T1000 (cell line): ENCODE results near the gene CSTPP1.
A peak's percentile ranks its signal among the peaks of the same experiment; 100 is the strongest.

ENCODE experiments used
- DNase-seq: peaks from one replicate; lab custom pipeline; 2025; ENCODE audit warnings: mixed read lengths; lab: John Stamatoyannopoulos, UW

Gene CSTPP1

DNA sequence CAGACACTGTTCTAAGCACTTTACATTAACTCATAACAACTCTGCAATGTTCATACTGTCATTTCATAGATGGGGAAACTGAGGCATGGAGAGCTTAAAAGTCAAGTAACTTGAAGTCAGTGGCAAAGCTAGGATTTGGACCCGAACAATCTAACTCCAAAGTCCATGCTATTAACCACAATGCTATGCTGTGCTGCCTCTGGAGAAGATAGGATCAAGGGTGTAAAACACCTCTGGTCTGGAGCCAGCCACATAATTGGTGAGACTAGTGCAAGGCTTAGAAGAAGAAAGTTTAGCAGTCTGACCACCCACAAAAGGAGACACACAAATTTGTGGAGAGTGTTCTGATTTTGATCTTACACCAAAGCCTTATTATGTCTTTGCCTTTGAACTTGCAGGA is 196.4 kb downstream of the CSTPP1 start:
- no peak for DNase-seq

DNA sequence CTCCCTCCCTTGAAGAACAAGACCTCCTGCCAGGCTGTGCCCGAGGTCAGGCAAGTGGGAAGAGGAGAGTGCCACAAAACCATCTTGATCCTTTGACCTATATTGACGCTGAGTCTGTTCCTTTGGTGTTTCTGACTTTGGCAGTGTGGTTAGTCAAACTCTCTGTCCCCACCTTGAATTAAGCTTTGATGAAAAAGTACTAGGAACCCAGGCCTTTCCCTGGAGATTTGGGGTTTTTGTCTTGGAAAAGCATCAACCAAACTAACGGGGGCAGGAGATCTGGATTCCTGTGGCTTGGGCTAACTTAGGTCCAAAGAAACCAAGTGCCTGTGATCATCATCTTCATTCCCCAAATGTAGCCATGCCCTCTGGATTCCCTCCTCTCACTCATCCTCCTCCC is 199.8 kb downstream of the CSTPP1 start:
- no peak for DNase-seq

DNA sequence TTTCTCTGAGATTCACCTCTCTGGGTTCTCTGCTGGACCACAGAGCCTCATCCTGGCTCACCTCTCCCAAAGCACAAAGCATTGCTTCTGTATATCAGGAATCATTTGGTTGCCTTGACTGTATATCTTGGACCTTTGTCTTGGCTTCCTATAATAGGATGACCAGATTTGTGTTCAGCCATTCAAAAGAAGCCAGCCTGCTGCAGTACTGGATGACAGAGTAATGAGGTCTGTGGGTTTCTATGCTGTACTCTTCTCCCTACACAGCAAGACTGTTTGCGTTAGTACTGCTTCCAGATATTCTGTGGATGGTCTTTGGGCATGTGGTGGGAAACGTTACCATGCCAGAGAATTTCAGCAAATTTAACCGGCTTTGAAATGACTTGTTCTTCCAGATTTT is 200.4 kb downstream of the CSTPP1 start:
- no peak for DNase-seq

DNA sequence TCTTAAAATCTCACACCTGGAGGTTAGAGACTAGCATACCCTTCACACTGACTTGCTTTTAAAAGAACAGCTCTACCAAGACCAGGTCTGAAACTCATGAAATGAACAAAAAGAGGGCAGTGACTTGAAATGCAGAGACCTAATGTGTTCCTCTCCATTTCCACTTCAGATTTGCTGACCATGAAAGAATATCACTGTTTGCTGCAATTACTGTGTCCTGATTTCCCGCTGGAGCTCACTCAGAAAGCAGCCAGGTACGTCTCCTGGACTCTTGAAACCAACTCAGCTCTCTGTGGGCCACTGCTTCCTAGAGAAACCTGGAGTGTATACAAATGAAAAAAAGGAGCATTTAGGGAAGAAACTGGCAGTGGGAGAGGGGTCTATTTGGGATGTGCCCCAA is 200.9 kb downstream of the CSTPP1 start:
- no peak for DNase-seq

DNA sequence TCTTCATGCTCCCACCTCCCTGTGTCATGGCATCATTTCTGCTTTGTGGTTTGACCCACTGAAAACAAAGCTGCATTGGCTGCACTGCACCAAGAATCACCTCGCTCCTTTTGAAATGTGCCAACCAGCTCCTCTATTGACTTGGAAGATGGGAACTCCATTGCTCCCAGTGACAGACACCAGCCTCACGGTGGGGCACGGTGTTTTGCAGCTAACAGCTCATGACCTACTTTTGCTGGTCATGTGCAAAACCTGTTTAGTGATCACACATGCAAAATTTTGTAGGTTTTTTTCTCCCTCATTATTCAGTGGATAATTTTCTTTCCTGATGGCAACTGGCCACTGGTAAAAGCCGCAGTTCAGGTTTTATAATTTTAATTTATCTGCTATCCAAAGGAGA is 203.3 kb downstream of the CSTPP1 start:
- no peak for DNase-seq

DNA sequence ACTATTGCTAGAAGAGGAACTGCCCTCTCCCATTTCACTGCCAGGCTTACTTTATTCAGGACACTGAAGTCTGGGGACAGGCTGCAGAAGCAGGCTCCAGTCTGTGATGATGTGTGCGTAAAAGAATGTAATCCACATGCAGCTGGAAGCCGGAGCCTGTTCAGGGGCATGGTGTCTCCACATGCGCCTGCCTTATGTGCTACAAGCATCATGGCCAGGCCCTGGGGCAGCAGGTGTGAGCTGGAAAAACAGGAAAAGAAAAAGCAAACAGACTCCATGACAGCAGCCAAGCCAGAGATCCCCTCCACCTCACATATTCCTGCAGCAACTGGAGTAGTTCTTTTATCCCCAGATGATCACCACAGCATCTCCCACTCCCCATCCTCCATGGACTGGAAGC is 206.8 kb downstream of the CSTPP1 start:
- DNase-seq = no peak

DNA sequence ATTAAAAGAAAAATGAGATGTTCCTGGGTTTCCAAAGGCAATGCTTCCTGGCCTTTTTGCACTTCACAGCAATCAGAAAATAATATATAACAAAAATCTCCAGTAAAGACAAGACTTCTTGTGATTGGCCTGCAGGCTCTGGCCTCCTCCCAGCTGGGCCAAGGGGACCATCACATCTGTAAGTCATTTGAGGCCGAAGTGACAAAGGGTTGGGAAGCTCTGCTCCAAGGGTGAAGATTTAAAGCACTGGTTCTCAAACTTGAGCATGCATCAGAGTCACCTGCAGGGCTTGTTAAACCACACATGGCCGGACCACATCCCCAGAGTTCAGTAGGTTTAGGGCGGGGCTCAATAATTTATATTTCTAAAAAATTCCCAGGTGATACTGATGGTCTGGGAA is 208.0 kb downstream of the CSTPP1 start:
- no peak for DNase-seq

DNA sequence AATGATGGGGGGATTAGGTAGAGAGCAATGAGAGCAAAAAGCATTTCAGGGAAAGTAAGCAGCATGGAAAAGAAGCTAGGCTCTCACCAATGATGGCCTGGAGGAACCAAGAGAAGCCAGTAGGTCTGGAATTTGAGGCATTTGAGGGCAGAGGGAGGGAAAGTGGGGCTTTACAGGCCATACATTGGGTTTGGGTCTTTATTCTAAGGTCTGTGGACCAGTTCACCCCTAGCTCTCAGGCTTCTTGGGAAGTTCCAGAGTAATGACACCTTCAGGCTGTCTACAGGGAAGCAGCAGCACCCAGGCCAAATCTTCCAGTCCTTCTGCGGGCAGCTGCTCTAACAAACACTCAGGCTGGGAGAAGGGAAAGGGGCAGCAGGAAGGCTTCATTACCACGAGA is 210.7 kb downstream of the CSTPP1 start:
- no peak for DNase-seq

DNA sequence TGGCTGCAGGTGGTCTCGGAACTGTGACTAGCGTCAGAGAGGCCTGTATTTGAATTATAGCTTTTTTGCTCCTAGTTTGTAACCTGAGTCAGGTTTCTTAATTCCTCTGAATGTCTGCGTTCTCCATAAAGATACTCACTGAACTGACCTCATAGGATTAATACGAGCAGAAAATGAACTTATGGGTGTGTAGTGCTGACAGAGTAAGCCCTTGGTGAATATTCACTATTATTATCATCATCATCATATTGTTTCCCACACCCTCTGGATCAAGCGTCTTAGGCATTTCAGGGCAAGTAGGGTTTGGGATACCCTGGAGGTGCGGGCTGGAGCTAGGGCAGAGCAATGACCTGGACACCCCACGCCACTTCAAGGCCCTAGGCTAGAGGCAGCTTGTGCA is 211.1 kb downstream of the CSTPP1 start:
- no peak for DNase-seq

DNA sequence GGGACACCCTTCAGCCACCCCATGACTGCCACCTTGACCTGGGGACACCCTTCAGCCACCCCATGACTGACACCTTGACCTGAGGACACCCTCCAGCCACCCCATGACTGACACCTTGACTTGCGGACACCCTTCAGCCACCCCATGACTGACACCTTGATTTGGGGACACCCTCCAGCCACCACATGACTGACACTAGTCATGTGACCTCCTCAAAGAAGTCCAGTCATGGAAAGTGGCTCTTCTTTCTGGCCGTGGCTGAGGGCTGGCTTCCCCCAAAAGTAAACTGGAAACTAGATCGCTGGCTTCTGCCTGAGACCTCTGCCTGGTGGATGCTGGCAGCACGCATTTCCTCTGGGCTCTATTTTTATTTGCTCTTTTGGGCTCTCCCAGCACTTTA is 211.7 kb downstream of the CSTPP1 start:
- no peak for DNase-seq

DNA sequence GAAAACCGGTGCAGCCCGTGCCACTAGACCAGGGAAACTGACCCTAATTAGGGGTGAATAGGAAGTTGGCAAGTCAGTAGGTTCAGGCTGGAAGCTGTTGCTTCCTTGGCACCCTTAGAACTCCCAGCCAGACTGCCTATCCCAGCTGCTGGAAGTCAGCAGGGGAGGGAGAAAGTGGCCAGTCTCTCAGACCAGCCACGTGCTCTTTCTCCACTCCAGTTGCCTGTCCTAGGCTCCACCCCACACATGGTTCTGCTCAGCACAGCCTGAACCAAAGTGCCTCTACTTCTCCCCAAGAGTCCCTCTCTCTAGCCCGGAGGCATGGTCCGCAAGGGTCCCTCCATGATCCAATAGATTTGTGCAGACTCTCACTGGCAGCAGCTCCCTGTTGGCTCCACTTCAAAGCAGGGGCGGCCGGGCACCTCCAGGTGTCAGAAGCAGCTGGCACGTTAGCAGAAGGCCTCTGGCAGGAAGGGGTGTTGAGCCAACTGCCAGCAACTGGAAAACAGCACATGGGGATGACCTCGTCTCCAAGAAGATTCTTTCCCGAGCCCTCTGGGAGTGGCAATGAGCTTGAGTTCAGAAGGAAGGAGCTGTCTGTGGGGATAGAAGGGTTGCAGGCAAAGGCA is 212.5 kb downstream of the CSTPP1 start:
- no peak for DNase-seq

DNA sequence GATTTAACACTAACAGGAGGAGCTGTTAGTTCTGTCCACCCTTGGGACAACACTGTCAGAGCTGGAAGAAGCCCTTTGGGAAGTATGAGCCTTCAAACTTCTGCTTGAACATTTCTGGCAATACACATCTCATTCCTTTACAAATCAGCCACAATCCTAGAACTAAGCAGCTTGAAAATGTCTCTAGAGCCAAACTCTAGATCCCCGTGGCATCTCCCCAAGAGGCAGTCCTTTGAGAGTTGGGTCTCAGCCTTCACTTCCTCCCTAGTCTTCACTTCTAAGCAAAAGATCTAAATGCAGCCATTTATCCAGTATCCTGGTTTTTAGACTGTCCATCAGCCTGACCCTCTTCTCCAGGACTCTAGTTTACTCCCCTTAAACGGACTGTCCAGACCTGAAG is 213.2 kb downstream of the CSTPP1 start:
- no peak for DNase-seq

DNA sequence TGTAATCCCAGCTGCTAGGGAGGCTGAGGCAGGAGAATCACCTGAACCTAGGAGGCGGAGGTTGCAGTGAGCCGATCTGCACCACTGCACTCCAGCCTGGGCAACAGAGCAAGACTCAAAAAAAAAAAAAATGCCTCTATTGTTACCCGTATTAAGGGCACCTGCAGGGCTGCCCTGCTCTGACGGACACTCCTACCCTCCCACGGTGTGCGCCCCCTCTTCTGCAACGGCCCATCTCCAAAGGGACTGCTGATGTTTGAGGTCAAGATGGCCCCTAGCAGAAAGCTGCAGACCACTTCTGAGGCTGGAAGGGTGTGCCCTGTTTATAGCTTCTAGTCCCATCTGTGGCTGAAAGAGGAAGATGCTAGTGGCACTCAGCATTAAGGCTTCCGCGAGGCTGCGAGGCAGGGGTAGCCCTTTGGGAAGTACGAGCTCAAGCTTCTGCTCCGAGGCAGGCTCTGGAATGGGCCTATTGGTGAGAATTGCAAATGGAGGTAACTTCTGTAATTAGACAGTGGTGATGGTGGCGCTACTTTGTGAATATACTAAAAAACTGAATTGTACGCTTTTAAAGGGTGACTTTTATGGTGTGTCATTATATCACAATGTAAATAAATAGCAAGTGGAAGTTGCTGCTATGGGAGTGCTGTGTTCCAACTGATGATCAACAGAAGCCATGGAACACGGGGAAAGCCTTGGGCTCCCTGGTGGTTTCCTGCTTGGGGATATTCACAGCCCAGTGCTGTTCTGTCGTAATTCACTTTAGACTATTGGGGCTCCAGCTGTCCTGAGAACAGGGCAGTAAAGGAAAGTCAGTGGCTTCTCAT is 215.8 kb downstream of the CSTPP1 start:
- DNase-seq = no peak

DNA sequence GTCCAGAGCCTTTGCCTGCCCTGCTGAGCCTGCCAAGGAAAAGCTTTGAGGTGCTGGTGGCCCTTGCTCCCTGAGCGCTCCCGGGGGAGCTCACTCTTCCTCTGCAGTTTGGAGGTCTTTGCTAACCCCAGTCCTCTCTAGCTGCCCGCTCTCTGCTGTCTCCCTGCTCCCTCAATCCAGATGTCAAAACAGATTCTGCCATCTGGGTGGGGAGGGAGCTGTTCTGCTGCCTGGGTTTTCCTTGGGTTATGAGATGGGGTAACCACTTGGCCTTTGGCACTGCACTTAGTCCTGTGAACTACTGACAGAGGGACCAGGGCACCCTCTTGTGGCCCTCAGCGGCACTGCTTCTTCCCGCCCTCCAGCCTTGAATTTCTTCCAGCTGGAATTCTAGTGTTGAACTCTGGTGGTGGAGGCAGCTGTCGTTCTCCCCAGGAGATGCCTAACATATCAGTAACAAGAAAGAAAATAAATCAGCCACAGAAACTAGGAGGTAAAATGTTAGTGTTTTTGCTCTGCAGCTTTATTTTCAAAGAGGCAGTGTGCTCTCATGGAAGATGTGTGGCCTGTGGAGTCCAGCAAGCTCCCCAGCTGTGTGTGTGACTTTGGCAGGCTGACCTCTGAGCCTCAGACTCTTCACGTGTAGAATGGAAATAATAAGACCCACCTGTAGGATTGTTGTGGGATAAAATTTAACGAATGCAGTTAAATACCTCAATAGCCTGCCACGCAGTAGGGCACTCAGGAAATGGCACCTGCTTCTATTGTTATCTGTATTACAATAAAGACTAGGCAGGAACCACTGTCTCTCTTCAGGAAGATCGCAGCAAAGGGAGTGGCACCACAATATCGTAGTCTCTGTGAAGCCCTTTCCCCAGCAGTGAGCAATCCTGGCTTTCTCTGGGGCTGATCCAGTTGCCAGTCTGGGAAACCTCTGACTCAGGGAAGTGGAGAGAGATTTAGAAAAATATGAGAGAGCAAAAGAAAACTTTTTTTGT is 216.7 kb downstream of the CSTPP1 start:
- DNase-seq = peak; percentile 62

DNA sequence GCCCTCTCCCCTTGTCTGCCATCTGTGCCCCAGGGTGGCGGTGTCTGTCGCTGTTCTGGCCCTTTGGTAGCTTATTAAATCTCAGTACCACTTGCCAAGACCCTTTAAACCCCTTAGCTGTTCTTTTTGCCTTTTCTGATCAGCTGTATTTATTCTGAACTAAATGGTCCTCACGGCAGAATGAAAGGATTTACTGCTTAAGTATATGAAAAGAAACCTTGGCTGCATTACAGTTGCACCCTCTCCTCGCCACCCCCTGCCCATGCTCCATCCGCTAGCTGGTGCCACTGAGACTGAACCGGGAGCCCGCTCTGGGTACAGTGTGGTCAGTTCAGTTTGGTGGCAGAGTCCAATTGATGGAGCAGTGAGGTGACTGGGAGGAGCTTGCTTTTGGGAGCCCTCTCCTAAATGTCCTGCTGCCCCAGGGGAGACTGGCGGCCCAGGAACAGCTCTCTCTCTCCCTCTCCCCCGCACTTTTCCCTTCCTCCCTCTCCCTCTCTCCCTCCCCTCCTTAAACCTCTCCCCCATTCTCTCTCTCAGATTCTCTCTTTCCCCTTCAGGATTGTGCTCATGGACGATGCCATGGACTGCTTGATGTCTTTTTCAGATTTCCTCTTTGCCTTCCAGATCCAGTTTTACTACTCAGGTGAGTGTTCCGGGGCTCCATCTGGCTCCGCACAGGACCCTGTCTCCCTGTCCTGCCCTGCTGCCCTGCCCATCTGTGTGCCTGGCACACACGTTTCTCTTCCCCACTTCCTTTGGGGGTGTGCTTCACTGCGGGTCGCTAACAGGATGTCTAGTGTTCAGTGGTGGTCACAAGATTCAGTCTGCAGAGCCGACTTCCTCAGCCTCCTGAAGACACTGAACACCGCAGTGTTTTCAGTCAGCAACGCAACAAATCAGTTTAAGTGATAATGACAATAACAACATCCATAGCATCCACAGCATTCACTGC is 218.3 kb downstream of the CSTPP1 start:
- DNase-seq = no peak

DNA sequence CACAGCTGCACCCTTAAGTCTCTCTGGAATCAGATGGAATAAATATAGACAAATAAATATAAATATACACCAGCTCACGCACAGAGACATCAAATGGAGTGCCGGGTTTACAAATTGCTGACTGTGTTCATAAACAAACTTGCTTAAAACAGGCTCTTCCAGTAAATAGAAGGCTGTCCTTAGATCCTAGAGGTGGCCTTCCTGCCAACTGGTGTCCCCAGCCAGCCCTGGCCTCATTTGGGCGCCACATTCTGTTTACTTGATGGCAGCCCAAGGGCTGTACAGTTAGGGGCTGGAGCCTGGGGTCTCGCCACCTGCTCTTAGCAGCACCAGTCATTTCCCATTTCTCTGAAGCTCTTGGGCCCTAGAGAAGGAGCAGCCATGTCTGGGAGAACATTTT is 219.3 kb downstream of the CSTPP1 start:
- DNase-seq = no peak

DNA sequence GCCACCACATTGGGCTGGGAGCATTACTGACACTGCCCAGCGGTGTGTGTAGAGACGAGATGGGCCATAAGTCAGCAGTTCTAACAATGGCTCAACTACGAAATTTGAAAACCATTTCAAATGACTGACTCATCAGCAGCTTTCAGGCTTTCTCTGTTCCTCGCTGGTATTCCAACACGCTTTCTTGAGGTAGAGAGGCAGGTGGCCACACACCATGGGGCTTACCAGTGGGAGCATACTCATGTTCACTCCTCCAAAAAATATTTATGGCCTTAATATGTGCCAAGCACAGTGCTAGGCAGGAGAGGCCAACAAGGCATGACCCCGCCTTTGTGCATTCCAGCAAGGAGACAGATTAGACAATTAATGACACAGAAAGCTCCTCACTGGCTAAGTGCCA is 219.8 kb downstream of the CSTPP1 start:
- DNase-seq = no peak

DNA sequence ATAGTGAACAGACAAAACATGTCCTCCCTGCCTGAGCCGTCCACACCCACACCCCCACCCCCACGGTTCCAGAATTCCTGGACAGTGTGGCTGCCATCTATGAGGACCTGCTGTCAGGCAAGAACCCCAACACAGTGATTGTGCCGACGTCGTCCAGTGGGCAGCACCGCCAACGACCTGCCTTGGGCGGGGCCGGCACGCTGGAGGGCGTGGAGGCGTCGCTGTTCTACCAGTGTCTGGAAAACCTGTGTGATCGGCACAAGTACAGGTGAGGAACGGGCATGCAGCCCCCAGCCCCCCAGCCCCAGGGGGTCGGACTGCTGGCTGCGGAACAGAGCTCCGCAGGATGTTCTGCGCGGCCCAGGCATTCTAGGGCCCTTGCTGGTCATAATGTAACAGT is 220.4 kb downstream of the CSTPP1 start:
- DNase-seq = no peak

DNA sequence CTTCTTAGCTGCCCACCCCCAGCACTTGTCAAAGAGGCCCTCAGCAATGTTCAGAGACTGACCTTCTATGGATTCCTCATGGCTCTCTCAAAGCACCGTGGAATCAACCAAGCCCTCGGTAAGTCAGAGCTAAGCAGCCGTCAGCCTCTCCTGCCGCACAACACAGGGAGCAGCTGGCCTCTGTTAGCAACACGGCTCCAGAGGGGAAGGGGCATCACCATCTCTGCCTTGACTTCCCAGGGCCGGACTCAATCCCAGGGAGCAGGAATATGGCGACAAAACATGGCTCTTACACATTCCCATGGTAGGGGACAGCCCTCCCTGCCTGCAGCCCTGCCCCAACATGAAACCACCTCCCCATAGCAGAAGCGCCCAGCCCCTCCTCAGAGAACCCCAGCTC is 221.2 kb downstream of the CSTPP1 start:
- no peak for DNase-seq

DNA sequence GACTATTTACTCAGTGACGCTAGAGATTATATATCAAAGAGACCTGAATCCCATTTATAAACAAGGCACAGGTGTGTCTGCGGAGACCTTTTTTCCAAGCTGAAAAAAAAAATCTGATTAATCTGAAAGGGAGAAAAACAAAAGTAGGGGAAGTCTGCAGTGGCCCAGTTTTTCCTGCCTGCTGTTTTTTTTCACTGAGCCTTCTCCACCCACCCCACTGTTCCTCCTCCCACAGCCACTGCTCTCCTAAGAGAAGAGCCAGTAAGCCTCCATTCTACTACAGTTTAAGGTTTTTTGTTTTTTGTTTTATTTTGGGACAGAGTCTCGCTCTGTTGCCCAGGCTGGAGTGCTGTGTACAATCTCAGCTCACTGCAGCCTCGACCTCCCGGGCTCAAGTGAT is 221.7 kb downstream of the CSTPP1 start:
- DNase-seq = no peak

DNA sequence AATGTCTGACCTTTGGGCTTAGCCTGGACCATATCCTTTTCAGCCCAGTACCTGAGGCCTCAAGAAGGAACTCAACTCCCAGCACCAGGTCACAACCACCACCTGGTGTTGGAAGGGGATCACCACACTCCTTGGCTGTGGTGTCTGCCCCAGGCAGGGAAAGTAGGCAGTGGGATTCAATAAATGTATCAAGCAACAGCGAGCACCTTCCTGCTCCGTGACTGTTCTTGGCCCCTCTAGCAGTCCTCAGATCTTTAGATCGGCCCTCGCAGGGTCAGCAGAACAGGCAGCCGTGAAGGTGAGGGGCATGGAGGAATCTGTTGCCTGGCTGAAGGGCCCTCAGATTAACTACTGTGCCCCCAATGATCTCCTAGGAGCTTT is 224.2 kb downstream of the CSTPP1 start:
- no peak for DNase-seq
